Loucy (cell line): ENCODE results near the gene TBL1X.

Source experiments
- H2AFZ ChIP-seq: fragments of 200-600 bp; sonication (generic); 2 replicates; pipeline ENCODE4 v1.6.0; 2016; ENCODE audit warnings: antibody characterized with exemption, mild to moderate bottlenecking, low read length, moderate library complexity
- H3F3A ChIP-seq: fragments of 200-600 bp; 2 replicates; pipeline ENCODE4 v1.6.0; 2016; ENCODE audit warnings: antibody characterized with exemption, low read depth, mild to moderate bottlenecking
- H3K27me3 ChIP-seq: fragments of 200-600 bp; sonication (generic); 2 replicates; pipeline ENCODE4 v1.6.1; 2014; ENCODE audit warnings: low read length, mild to moderate bottlenecking; ENCODE audit not compliant: insufficient read depth, poor library complexity, severe bottlenecking
- H3K36me3 ChIP-seq: fragments of 200-600 bp; sonication (generic); 2 replicates; pipeline ENCODE4 v1.6.1; 2016; ENCODE audit warnings: low read length; ENCODE audit not compliant: insufficient read depth
- H3K4me1 ChIP-seq: fragments of 200-600 bp; sonication (generic); 2 replicates; pipeline ENCODE4 v1.5.1; 2014; ENCODE audit warnings: low read length, mild to moderate bottlenecking; ENCODE audit not compliant: insufficient read depth, poor library complexity, severe bottlenecking
- H3K4me2 ChIP-seq: fragments of 200-600 bp; sonication (generic); 2 replicates; pipeline ENCODE4 v1.6.0; 2014; ENCODE audit warnings: antibody characterized with exemption, low read length, low read depth, mild to moderate bottlenecking; ENCODE audit not compliant: poor library complexity, severe bottlenecking
- H3K4me3 ChIP-seq: fragments of 200-600 bp; sonication (generic); 2 replicates; pipeline ENCODE4 v1.5.1; 2014; ENCODE audit warnings: low read length, mild to moderate bottlenecking, mixed read lengths; ENCODE audit not compliant: poor library complexity, severe bottlenecking
- H3K79me2 ChIP-seq: fragments of 200-600 bp; sonication (generic); 2 replicates; pipeline ENCODE4 v1.6.1; 2014; ENCODE audit warnings: low read length; ENCODE audit not compliant: insufficient read depth
- H3K9ac ChIP-seq: fragments of 200-600 bp; sonication (generic); 2 replicates; pipeline ENCODE4 v1.6.0; 2014; ENCODE audit warnings: mild to moderate bottlenecking, low read depth, low read length, moderate library complexity; ENCODE audit not compliant: poor library complexity, severe bottlenecking
- H3K9me2 ChIP-seq: fragments of 200-600 bp; sonication (generic); replicated peaks from 2 replicates; pipeline ENCODE4 v1.6.1; 2016; ENCODE audit warnings: low read depth, low read length, mixed read lengths
- H3K9me3 ChIP-seq: fragments of 200-600 bp; sonication (generic); 2 replicates; pipeline ENCODE4 v1.6.1; 2014; ENCODE audit warnings: mild to moderate bottlenecking, antibody characterized with exemption, low read length, low read depth; ENCODE audit not compliant: insufficient read depth
- H4K20me1 ChIP-seq: fragments of 200-600 bp; sonication (generic); 2 replicates; pipeline ENCODE4 v1.6.0; 2014; ENCODE audit warnings: antibody characterized with exemption, low read length, mild to moderate bottlenecking; ENCODE audit not compliant: insufficient read depth, poor library complexity, severe bottlenecking
- EZH2phosphoT487 ChIP-seq: fragments of 200-600 bp; IDR thresholded peaks from 2 replicates; pipeline ENCODE4 v1.6.1; 2018; ENCODE audit warnings: antibody characterized with exemption, mild to moderate bottlenecking, moderate library complexity, borderline replicate concordance
- TF ChIP-seq, protein P1 (sequence below): fragments of 200-600 bp; sonication (generic); conservative IDR thresholded peaks from 2 replicates; pipeline ENCODE4 v1.5.1; 2014; ENCODE audit warnings: mild to moderate bottlenecking, antibody characterized with exemption, low read length

Gene TBL1X

DNA sequence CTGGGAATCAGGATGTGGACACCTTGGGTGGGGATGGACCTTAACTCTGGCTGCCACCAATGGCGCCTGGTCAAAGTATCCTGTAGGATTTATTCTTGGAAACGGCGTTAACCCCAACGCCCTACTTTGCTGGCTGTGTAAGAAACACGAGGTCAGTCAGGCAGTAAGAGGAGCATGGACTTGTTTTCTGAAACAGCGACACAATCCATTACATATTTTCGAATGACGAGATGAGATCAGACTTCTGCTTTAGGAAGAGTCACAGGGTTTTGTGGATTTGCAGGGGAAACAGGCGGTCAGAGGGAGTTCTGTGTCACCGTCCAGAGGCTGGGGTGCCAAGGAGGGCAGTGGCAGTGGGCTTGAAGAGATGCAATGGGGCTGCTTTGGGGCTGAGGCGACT, 92.2 kb downstream of the TBL1X start:
- Histone ChIP-seq H4K20me1 (no peaks in the 10 kb centered on the region), H3K79me2 (no peaks in the 10 kb centered on the region), H3K4me1 (peaks cover 7% of the 10 kb centered on the region)

DNA sequence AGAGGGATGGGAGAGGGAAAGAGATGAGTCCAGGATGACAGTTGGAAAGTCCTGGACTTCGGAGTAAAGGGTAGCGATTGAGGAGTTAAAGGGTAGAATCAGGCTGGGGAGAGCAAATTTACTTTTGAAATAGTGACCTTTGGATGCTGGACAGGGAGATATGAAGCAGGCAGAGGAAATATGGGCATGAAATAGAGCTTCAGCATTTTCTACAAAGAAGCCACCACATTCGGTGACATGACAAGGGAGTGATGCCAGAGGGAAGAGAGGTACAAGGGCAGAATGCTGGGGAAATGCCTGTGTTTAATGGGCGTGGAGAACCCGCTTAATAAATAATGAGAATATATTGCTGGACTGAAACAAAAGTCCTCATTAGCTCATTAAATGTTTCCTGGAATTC, 92.7 kb downstream of the TBL1X start:
- Histone ChIP-seq H3K36me3 (no peaks in the 10 kb centered on the region), H3K9me3 (no peaks in the 10 kb centered on the region), H4K20me1 (no peaks in the 10 kb centered on the region), H3K4me3 (no peak overlapping the region), H3K9me2 (no peaks in the 10 kb centered on the region), H3K79me2 (no peaks in the 10 kb centered on the region), H3K27me3 (no peaks in the 10 kb centered on the region), H2AFZ (no peak overlapping the region), H3K4me2 (no peak overlapping the region), H3F3A (no peaks in the 10 kb centered on the region), H3K9ac (no peak overlapping the region), H3K4me1 (peaks cover 7% of the 10 kb centered on the region)
- no peak for TF ChIP-seq EZH2phosphoT487
- TF ChIP-seq, protein P1, sequence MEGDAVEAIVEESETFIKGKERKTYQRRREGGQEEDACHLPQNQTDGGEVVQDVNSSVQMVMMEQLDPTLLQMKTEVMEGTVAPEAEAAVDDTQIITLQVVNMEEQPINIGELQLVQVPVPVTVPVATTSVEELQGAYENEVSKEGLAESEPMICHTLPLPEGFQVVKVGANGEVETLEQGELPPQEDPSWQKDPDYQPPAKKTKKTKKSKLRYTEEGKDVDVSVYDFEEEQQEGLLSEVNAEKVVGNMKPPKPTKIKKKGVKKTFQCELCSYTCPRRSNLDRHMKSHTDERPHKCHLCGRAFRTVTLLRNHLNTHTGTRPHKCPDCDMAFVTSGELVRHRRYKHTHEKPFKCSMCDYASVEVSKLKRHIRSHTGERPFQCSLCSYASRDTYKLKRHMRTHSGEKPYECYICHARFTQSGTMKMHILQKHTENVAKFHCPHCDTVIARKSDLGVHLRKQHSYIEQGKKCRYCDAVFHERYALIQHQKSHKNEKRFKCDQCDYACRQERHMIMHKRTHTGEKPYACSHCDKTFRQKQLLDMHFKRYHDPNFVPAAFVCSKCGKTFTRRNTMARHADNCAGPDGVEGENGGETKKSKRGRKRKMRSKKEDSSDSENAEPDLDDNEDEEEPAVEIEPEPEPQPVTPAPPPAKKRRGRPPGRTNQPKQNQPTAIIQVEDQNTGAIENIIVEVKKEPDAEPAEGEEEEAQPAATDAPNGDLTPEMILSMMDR = no peak

More for the DNA sequence above, 92.2 kb downstream of the TBL1X start:
- Histone ChIP-seq H3F3A (no peaks in the 10 kb centered on the region), H3K4me2 (no peak overlapping the region), H3K9me3 (no peaks in the 10 kb centered on the region), H2AFZ (no peak overlapping the region), H3K4me3 (no peak overlapping the region), H3K9me2 (no peaks in the 10 kb centered on the region), H3K9ac (no peak overlapping the region), H3K36me3 (no peaks in the 10 kb centered on the region), H3K27me3 (no peaks in the 10 kb centered on the region)
- TF ChIP-seq EZH2phosphoT487 = no peak
- TF ChIP-seq, protein P1 = no peak

DNA sequence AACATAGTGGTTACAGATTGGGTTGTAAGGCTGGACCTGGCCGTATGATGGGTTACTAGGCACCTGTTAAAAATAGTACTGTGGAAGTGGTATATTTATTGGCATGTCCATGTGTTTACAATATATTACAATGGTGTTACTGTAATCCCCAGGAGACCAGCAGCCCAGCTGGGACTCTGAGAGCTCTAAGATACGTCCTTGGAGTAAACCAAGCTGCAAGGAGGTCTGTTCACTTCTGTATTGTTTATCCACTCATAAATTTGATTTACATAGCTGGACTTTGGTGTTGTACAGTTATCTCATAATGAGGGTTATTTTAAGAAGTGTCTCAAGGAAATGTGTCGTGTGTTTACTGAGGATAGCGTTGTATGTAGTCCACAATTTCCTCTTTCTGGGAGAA, 93.8 kb downstream of the TBL1X start:
- no peak overlapping the region for H2AFZ ChIP-seq
- no peaks in the 10 kb centered on the region for H3K9me3 ChIP-seq
- H3K9me2 ChIP-seq = no peaks in the 10 kb centered on the region
- H3K9ac ChIP-seq = no peak overlapping the region
- no peaks in the 10 kb centered on the region for H3K27me3 ChIP-seq
- TF ChIP-seq EZH2phosphoT487 = no peak
- TF ChIP-seq, protein P1 = no peak
- no peaks in the 10 kb centered on the region for H3K79me2 ChIP-seq
- H3K4me1 ChIP-seq = peaks cover 7% of the 10 kb centered on the region
- no peaks in the 10 kb centered on the region for H3K36me3 ChIP-seq
- H3K4me3 ChIP-seq = no peak overlapping the region
- H3F3A ChIP-seq = no peaks in the 10 kb centered on the region
- H4K20me1 ChIP-seq = no peaks in the 10 kb centered on the region
- H3K4me2 ChIP-seq = no peak overlapping the region
